UCSD-AML1 (cell line): ENCODE measurements around the gene GREB1L.

Experiments
- DNase-seq: peaks from one replicate; lab custom pipeline; 2025; ENCODE audit not compliant: unreplicated experiment; lab: John Stamatoyannopoulos, UW

The GREB1L gene

DNA sequence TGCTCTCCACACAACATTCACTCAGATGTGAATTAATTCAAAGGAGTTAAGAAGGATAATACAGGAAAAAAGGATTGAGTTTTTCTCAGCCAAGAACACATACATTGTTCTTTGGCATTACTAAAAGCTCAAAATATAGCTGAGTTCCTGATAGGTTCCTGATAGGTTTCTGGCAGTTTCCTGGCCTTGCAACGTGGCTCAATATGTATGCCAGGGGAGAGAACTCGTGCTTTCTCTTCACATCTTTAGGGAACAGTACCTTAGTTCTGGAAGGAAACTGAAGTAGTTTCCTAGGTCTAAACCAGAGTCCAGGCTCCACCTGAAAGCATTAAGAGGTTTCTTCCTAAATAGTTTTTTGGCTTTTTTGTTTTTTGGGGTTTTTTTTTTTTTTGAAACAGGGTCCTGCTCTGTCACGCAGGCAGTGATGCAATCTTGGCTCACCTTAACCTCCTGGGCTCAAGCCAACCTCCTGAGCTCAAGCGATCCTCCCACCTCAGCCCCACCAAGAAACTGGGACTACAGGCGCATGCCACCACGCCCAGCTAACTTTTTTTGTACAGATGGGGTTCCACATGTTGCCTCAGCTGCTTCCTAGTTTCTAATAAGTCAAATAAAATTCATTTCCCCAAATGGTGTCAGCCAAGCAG is 315.7 kb downstream of the GREB1L start:
- DNase-seq: no peak

DNA sequence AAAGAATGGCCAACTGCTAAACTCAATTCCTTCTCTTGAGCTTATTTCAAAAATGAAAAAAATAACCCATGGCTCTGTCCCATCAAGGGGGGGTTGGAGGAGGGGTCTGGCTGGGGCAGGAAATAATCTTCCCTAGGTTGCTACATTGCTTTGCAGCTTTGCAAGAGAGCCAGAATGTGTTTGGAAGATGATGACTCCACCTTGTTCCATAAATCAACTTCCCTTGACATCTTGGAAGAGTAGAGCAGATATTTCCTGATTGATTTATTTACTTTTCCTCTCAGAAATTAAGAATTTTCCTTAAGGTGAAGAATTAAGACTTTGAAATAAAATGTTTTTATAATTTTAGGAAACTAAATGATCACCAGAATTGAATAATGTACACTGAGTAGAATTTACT is 317.2 kb downstream of the GREB1L start:
- DNase-seq: no peak

DNA sequence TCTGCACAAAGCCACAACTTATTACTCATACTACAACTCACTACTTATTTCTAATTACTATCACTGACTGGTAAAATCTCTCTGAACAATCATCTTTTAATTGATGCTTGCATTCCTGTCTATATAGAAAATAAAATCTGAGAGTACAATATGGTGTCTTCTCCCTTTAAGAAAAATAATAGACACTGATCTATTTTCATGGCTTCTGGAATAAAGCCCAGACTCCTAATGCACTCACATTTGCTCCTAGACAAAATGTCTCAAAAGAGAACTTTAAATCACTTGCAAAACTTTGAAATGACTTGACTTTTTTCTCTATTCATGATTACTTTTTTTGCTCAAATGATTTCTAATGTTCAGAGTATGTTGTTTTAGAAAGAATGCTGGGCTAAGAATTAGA is 329.7 kb downstream of the GREB1L start:
- no peak for DNase-seq
